K562 treated with DMSO at 1 percent for 4 hours (cell line): ENCODE measurements around the gene UBE2A. TPM values are rescaled to one million over a fixed set of nuclear protein-coding genes. Genes with fewer than 3 reads are reported as not detected.

ENCODE experiments used
- total RNA-seq: library from RNA; unstranded; fragments of 300-600 nt; gene quantifications from 2 replicates; pipeline ENCODE4 v1.2.3, GENCODE V29; 2022; ENCODE audit not compliant: insufficient read depth

The UBE2A gene
- 67.1 and 68.1 TPM in 2 replicates for total RNA-seq

DNA sequence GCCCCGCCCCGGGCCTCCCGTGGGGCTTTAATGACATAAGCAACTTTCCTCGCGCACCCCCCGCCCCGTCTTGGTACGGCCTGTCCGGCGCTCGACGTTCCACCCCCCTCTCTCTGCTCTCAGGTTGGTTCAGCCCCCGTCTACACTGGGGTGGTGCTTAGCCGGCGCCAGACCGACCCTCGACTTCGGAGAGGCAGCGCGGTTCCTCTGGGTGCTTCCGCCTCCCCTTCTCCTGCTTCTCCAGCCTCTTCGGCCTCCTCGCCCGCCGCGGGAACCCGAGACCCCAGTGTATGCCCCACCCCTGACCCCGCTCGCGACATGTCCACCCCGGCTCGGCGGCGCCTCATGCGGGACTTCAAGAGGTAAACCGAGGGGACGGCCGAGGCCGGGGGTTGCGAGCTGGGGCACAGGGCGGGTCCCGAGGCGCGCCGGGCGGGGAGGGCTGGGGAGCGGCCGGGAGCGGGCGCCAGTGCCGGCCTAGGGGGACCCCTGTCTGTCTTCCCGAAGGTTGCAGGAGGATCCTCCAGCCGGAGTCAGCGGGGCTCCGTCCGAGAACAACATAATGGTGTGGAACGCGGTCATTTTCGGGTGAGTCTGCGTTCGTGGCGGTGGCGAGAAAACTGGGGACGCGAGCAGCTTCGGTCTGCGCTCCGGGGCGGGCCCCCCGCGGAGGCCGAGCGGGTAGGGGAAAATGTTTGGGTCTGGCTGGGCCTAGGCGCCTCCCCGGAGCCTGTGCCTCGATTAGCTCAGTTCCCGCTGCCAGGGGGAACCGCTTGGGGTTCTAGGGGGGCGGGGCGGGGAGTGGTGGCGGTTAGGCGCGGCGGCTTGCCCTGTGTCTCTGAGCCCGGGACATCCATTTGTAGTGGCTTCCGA is at the start of gene UBE2A:
TSS of gene UBE2A (plus strand) at position 170 of the 873 bp plus-strand sequence. CDS start at position 319, 149 bp downstream.

DNA sequence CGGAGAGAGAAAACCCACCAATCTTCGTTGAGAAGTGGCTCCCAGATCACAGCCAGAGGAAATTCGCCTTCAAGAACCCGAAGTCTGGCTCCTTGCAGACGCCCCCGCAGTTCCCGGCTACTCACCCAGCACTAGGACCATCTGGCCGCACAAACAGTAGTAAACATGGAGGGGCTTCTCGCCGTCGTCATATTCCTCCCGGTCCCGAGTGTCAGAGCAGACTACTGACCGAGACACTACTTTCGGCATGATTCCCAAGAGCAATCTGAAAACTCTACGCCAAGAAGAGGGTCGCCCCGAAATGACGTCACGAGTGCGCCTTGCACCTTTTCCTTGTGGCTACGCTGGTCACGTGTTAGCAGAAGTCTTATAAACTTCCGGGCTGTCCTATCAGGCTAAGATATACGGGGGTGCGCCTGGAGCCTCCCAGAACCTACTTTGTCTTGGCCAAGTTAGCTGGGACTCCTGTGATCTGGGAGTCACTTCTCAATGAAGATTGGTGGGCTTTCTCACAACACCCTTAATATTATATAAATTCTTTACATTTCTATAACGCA is 9.2 kb upstream of the UBE2A start, which contains the start of gene STEEP1:
TSS of gene STEEP1 (minus strand) at position 303 of the 557 bp plus-strand sequence. CDS start at position 249, 54 bp downstream.

DNA sequence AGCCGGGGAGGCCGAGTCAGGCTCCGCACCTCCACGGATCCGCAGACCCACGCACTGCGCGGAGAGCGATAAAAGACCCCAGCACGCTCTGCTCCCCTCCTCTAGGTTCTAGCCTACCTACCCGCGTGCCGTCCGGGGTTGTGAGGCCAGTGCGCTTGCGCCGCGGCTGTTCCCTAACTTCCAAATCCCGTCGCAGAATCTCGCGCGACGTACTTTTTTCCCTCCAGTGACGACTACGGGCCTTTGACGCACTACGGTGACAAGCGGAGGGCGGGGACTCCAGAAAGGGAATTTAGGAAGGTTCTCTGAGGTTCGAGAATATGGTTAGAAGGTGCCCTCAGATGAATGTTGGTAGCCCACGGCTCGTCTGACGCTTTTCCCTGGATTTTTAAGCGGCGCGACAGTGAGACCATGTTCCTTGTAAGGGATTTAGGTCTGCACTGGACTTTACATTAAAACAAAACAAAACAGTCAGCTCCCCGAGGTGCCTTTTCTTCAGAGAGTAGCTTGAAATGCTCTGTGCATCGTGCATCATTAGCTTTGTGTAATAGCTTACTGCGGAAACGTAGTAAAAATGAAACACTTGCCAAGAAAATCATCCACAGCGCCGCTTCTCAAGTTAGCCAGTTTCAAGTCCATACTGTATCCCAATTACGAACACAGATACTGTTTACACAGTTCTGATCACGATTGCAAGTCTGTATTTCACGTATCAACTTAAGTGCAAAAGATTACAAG is 32.1 kb downstream of the UBE2A start, which contains the start of gene NKRF:
TSS of gene NKRF (minus strand) at position 145 of the 738 bp plus-strand sequence.

Other genes with a start within 250 kb of the UBE2A start
- gene SLC25A43, start 175.2 kb upstream of the UBE2A start, total RNA-seq, result 8.4 and 10.7 TPM in 2 replicates
- 1,008 and 1,021 TPM in 2 replicates for gene SLC25A5, start 106.1 kb upstream of the UBE2A start, total RNA-seq
- gene STEEP1, start 9.2 kb upstream of the UBE2A start, total RNA-seq, result 25.6 and 30.1 TPM in 2 replicates
- 10.3 and 12.8 TPM in 2 replicates for gene NKRF, start 31.9 kb downstream of the UBE2A start, total RNA-seq
- gene SEPTIN6, start 118.6 kb downstream of the UBE2A start, total RNA-seq, result 48.4 and 52.1 TPM in 2 replicates
- not detected in 2 replicates for gene SOWAHD, start 184.0 kb downstream of the UBE2A start, total RNA-seq
- gene RPL39, start 217.1 kb downstream of the UBE2A start, total RNA-seq, result 4,598 and 4,684 TPM in 2 replicates